Measurements from ENCODE around the gene RAMP1.
"Not testable (repeated sequence)": the region's sequence is repeated elsewhere in the genome, so short reads cannot be mapped to it uniquely, and the experiment has no call there.

GRCh38 chr2:237951354-237951753 lies 91.9 kb downstream of the RAMP1 start:
- not testable (repeated sequence) for TF ChIP-seq RAD21 (IDR thresholded peaks at IDR 0.05; ENCODE audit: low read depth); EZH2phosphoT487 (IDR thresholded peaks at IDR 0.05; ENCODE audit: borderline replicate concordance); ZNF274 (IDR thresholded peaks at IDR 0.05; ENCODE audit: low read depth, low read length); POLR2A (IDR thresholded peaks at IDR 0.05; ENCODE audit: borderline replicate concordance, extremely low read depth, insufficient read depth, insufficient read length); CTCF (IDR thresholded peaks at IDR 0.05 in 2 of 3, conservative IDR thresholded peaks at IDR 0.05 in 1 of 3; ENCODE audit: borderline replicate concordance in 1 of 3, insufficient read depth in 1 of 3, low read depth in 2 of 3, low read length in 2 of 3); FOSL1 (IDR thresholded peaks at IDR 0.05; ENCODE audit: low read depth); CEBPB (IDR thresholded peaks at IDR 0.05; ENCODE audit: low read depth); EZH2 (IDR thresholded peaks at IDR 0.05); ZBTB33 (IDR thresholded peaks at IDR 0.05; ENCODE audit: extremely low read depth, insufficient replicate concordance, low read length); SIN3A (IDR thresholded peaks at IDR 0.05; ENCODE audit: low read depth); REST (IDR thresholded peaks at IDR 0.05; ENCODE audit: low read depth); POLR2AphosphoS5 (IDR thresholded peaks at IDR 0.05; ENCODE audit: low read depth, low read length)
